ENCODE data around the gene ISG15.

Gene ISG15

DNA sequence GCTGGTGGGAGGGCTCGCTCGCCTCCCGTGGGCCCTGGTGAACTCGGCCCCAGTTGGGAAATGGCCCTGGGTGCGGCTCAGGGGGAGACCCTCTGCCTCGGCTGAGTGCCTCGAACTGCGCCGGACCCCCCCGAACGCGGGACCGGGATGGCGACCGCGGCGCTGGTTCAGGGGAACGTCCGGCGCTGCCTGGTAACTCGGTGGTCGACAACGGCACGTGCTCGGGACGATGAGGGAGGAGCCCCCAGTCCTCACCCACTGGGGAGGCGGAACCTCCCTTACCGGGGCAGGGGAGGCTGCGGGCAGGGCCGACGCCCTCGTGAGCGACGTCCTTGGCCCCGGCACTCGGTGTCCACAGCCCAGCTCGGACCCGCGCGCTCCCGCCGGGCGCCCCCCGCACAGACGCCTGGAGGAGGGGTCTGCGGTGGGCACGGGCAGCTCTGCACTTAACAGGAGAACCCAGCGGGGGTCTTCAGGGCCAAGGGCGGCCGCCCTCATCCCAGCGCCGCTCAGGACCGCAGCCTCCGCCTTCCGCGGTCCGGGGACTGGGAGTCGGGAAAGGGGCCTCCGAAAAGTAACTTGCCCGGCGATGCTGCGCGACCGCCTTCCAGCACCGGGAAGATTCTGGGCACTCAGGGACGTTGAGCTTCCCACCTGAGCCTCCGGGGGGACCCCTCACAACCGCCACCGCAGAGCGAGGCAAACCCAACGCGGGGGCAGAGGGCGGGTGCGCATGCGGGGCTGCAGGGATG is 15.1 kb upstream of the ISG15 start:
- TF ChIP-seq NFIC (IDR thresholded peaks at IDR 0.05) (no peak), CEBPB (IDR thresholded peaks at IDR 0.05) (no peak), RAD21 (IDR thresholded peaks at IDR 0.05; ENCODE audit: low read depth) (no peak), YY1 (IDR thresholded peaks at IDR 0.05; ENCODE audit: low read depth) (no peak), TAF1 (IDR thresholded peaks at IDR 0.05; ENCODE audit: low read depth) (no peak), TEAD4 (IDR thresholded peaks at IDR 0.05) (no peak), TCF12 (IDR thresholded peaks at IDR 0.05; ENCODE audit: low read depth) (no peak), CREB1 (IDR thresholded peaks at IDR 0.05; ENCODE audit: low read depth) (no peak), FOXM1 (IDR thresholded peaks at IDR 0.05; ENCODE audit: borderline replicate concordance, low read depth) (no peak), EP300 (IDR thresholded peaks at IDR 0.05; ENCODE audit: borderline replicate concordance) (no peak), ZBTB7A (IDR thresholded peaks at IDR 0.05; ENCODE audit: low read depth) (no peak)
- TF ChIP-seq, protein P1, sequence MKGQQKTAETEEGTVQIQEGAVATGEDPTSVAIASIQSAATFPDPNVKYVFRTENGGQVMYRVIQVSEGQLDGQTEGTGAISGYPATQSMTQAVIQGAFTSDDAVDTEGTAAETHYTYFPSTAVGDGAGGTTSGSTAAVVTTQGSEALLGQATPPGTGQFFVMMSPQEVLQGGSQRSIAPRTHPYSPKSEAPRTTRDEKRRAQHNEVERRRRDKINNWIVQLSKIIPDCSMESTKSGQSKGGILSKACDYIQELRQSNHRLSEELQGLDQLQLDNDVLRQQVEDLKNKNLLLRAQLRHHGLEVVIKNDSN (IDR thresholded peaks at IDR 0.05): no peak
- TF ChIP-seq, protein P2, sequence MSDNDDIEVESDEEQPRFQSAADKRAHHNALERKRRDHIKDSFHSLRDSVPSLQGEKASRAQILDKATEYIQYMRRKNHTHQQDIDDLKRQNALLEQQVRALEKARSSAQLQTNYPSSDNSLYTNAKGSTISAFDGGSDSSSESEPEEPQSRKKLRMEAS (IDR thresholded peaks at IDR 0.05): no peak
- TF ChIP-seq, protein P3, sequence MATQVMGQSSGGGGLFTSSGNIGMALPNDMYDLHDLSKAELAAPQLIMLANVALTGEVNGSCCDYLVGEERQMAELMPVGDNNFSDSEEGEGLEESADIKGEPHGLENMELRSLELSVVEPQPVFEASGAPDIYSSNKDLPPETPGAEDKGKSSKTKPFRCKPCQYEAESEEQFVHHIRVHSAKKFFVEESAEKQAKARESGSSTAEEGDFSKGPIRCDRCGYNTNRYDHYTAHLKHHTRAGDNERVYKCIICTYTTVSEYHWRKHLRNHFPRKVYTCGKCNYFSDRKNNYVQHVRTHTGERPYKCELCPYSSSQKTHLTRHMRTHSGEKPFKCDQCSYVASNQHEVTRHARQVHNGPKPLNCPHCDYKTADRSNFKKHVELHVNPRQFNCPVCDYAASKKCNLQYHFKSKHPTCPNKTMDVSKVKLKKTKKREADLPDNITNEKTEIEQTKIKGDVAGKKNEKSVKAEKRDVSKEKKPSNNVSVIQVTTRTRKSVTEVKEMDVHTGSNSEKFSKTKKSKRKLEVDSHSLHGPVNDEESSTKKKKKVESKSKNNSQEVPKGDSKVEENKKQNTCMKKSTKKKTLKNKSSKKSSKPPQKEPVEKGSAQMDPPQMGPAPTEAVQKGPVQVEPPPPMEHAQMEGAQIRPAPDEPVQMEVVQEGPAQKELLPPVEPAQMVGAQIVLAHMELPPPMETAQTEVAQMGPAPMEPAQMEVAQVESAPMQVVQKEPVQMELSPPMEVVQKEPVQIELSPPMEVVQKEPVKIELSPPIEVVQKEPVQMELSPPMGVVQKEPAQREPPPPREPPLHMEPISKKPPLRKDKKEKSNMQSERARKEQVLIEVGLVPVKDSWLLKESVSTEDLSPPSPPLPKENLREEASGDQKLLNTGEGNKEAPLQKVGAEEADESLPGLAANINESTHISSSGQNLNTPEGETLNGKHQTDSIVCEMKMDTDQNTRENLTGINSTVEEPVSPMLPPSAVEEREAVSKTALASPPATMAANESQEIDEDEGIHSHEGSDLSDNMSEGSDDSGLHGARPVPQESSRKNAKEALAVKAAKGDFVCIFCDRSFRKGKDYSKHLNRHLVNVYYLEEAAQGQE (IDR thresholded peaks at IDR 0.05; ENCODE audit: low read depth): no peak

DNA sequence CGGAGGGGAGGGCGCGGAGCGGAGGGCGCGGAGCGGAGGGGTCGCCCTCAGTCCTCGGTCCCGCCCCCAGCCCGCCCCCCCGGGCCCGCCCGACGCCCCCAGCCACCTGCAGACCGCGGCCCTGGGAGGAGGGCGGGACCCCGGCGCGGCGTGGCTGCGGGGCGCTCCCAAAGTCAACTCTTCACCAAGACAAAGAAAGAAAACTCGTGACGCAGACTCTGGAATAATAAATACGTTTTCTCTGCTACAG is 14.6 kb upstream of the ISG15 start:
- TF ChIP-seq, protein P2 (IDR thresholded peaks at IDR 0.05): no peak
- TF ChIP-seq FOXM1 (IDR thresholded peaks at IDR 0.05; ENCODE audit: borderline replicate concordance, low read depth): no peak
- no peak for TF ChIP-seq EP300 (IDR thresholded peaks at IDR 0.05; ENCODE audit: borderline replicate concordance)
- TF ChIP-seq YY1 (IDR thresholded peaks at IDR 0.05; ENCODE audit: low read depth): no peak
- TF ChIP-seq, protein P3 (IDR thresholded peaks at IDR 0.05; ENCODE audit: low read depth): no peak
- no peak for TF ChIP-seq NFIC (IDR thresholded peaks at IDR 0.05)
- TF ChIP-seq ZBTB7A (IDR thresholded peaks at IDR 0.05; ENCODE audit: low read depth): no peak
- TF ChIP-seq TAF1 (IDR thresholded peaks at IDR 0.05; ENCODE audit: low read depth): no peak
- TF ChIP-seq CREB1 (IDR thresholded peaks at IDR 0.05; ENCODE audit: low read depth): no peak
- no peak for TF ChIP-seq EGR1 (IDR thresholded peaks at IDR 0.05)
- TF ChIP-seq, protein P1 (IDR thresholded peaks at IDR 0.05): no peak
- no peak for TF ChIP-seq TCF12 (IDR thresholded peaks at IDR 0.05; ENCODE audit: low read depth)
- TF ChIP-seq CEBPB (IDR thresholded peaks at IDR 0.05): no peak
- TF ChIP-seq RAD21 (IDR thresholded peaks at IDR 0.05; ENCODE audit: low read depth): no peak
- TF ChIP-seq TEAD4 (IDR thresholded peaks at IDR 0.05): no peak

DNA sequence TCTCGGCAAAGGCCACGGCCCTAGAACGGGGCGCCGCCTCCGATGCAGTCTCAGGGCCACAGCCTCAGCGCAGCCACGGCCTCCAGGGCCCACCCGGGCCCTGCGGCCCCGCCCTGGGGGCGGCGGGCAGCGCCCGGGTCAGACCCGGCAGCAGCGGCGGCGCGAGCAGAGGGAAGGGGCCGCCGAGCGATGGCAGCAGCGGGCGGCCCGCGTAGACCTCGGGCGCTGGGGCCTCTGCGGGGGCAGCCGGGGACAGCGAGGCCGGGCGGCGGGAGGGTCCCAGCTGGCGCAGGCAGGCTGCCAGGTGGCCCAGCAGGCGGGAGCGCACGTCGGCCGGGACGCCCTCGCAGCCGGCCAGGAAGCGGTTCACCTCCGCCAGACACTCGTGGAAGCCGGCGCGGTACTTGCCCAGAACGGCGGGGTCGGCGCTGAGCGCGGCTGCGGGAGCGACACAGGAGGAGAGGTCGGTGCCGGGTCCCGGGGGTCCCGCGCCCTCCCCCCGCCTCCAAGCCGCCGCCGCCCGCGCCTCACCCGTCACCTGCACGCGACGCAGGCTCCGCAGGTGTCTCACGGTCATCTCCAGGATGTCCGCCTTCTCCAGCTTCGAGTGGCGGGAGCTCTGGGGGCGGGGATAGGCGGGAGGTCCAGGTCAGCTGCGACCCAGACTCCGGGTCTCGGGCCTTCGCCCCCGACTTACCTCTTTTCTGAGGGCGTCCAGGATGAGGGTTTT is 14.1 kb upstream of the ISG15 start:
- TF ChIP-seq RAD21 (IDR thresholded peaks at IDR 0.05; ENCODE audit: low read depth): no peak
- 0 out of 2 replicates have a peak, but pooled peaks have one; percentile 12 for TF ChIP-seq EP300 (IDR thresholded peaks at IDR 0.05; ENCODE audit: borderline replicate concordance)
- TF ChIP-seq TCF12 (IDR thresholded peaks at IDR 0.05; ENCODE audit: low read depth): no peak
- TF ChIP-seq, protein P2 (IDR thresholded peaks at IDR 0.05): peak; percentile 55; the same call in 1 of the 2 replicates
- peak; percentile 86; the same call in 1 of the 2 replicates for TF ChIP-seq ZBTB7A (IDR thresholded peaks at IDR 0.05; ENCODE audit: low read depth)
- peak; percentile 62; the same call in 1 of the 2 replicates for TF ChIP-seq NFIC (IDR thresholded peaks at IDR 0.05)

DNA sequence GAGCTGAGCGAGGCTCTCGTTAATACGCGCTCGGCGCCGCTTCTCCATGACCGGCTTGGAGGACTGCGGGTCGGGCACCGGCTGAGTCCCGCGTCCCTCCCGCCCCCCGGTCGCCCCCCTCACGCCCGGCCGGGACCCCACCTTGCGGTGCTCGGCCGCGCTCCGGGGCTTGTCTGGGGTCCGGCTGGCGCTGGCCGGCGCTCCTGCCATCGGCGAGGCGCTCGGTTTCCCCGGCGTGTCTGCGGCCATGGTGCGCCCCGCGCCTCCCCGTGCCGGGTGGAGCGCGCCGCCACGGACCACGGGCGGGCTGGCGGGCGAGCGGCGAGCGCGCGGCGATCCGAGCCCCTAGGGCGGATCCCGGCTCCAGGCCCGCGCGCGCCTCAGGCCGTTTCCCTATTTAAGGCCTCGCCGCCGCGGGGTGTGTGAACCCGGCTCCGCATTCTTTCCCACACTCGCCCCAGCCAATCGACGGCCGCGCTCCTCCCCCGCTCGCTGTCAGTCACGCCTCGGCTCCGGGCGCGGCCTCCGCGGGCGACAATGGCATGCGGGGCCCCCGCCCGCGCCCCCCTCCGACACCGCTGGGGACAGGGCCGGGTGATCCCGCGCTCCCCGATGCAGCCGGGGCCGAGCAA is 13.5 kb upstream of the ISG15 start, which contains the start of gene HES4:
Gene HES4, minus strand, starts transcription at position 373 of the 632 bp plus-strand sequence. Its CDS starts 124 bp downstream, at position 249.
- peak; percentile 42 for TF ChIP-seq NFIC (IDR thresholded peaks at IDR 0.05)
- TF ChIP-seq TCF12 (IDR thresholded peaks at IDR 0.05; ENCODE audit: low read depth): no peak; the same call in none of the 2 replicates
- TF ChIP-seq ZBTB7A (IDR thresholded peaks at IDR 0.05; ENCODE audit: low read depth): no peak
- TF ChIP-seq, protein P1 (IDR thresholded peaks at IDR 0.05): no peak
- peak; percentile 61 for TF ChIP-seq TEAD4 (IDR thresholded peaks at IDR 0.05)
- peak; percentile 41; the same call in 1 of the 2 replicates for TF ChIP-seq EGR1 (IDR thresholded peaks at IDR 0.05)
- TF ChIP-seq EP300 (IDR thresholded peaks at IDR 0.05; ENCODE audit: borderline replicate concordance): peak; percentile 61
- TF ChIP-seq, protein P2 (IDR thresholded peaks at IDR 0.05): no peak
- TF ChIP-seq FOXM1 (IDR thresholded peaks at IDR 0.05; ENCODE audit: borderline replicate concordance, low read depth): 0 out of 2 replicates have a peak, but pooled peaks have one; percentile 15

All from Ishikawa (cell line).